Activated T-cell treated with anti-CD3 and anti-CD28 coated beads, Interleukin-2, amount 50 U/mL, for 24 hours (primary cell): ENCODE results near the gene LCLAT1.

Experiments used
- DNase-seq: peaks from one replicate; pipeline ENCODE4 v3.0.0-alpha.2; 2020
- H3K27ac Mint-ChIP-seq: 2 replicates; pipeline ENCODE4 v1.8.0; 2020; ENCODE audit warnings: mild to moderate bottlenecking, mixed read lengths
- H3K27me3 Mint-ChIP-seq: 2 replicates; pipeline ENCODE4 v1.8.0; 2020; ENCODE audit warnings: mixed read lengths
- H3K36me3 Mint-ChIP-seq: 2 replicates; pipeline ENCODE4 v1.8.0; 2020; ENCODE audit warnings: low read depth, mixed read lengths
- H3K4me1 Mint-ChIP-seq: 2 replicates; pipeline ENCODE4 v1.8.0; 2020; ENCODE audit warnings: low read depth, mixed read lengths
- H3K4me3 Mint-ChIP-seq: 2 replicates; pipeline ENCODE4 v1.8.0; 2020; ENCODE audit warnings: mild to moderate bottlenecking, moderate library complexity, mixed read lengths
- H3K9me3 Mint-ChIP-seq: 2 replicates; pipeline ENCODE4 v1.8.0; 2020; ENCODE audit warnings: mixed read lengths

LCLAT1 gene

GRCh38 chr2:30567317-30567716, 120.3 kb downstream of the LCLAT1 start:
- Mint-ChIP-seq H3K9me3 (no peaks in the 10 kb centered on the region), H3K27me3 (no peaks in the 10 kb centered on the region), H3K4me3 (no peak overlapping the region), H3K36me3 (peaks cover 67% of the 10 kb centered on the region), H3K27ac (no peak overlapping the region), H3K4me1 (peaks cover 12% of the 10 kb centered on the region)
- DNase-seq: no peak

- peaks cover 12% of the 10 kb centered on the region for H3K4me1 Mint-ChIP-seq
- H3K4me3 Mint-ChIP-seq: no peak overlapping the region
- H3K36me3 Mint-ChIP-seq: peaks cover 61% of the 10 kb centered on the region
- H3K27ac Mint-ChIP-seq: no peak overlapping the region
- DNase-seq: no peak
- H3K27me3 Mint-ChIP-seq: no peaks in the 10 kb centered on the region
- H3K9me3 Mint-ChIP-seq: no peaks in the 10 kb centered on the region
These were observed 122.9 kb downstream of the LCLAT1 start for GRCh38 chr2:30569946-30570345.

- Mint-ChIP-seq H3K27ac (no peak overlapping the region), H3K4me3 (no peak overlapping the region), H3K36me3 (peaks cover 21% of the 10 kb centered on the region), H3K9me3 (no peaks in the 10 kb centered on the region), H3K4me1 (peaks cover 17% of the 10 kb centered on the region), H3K27me3 (no peaks in the 10 kb centered on the region)
- DNase-seq: no peak
These were observed 130.1 kb downstream of the LCLAT1 start for GRCh38 chr2:30577151-30577550.

GRCh38 chr2:30580391-30580790, 133.3 kb downstream of the LCLAT1 start:
- Mint-ChIP-seq H3K9me3 (no peaks in the 10 kb centered on the region), H3K27ac (no peak overlapping the region), H3K4me3 (no peak overlapping the region), H3K4me1 (peaks cover 17% of the 10 kb centered on the region), H3K36me3 (peaks cover 18% of the 10 kb centered on the region), H3K27me3 (no peaks in the 10 kb centered on the region)
- DNase-seq: no peak

GRCh38 chr2:30582521-30582920, 135.5 kb downstream of the LCLAT1 start:
- no peaks in the 10 kb centered on the region for H3K9me3 Mint-ChIP-seq
- H3K36me3 Mint-ChIP-seq: peaks cover 29% of the 10 kb centered on the region
- no peaks in the 10 kb centered on the region for H3K27me3 Mint-ChIP-seq
- no peak for DNase-seq
- peaks cover 17% of the 10 kb centered on the region for H3K4me1 Mint-ChIP-seq
- no peak overlapping the region for H3K4me3 Mint-ChIP-seq
- H3K27ac Mint-ChIP-seq: no peak overlapping the region

- Mint-ChIP-seq H3K36me3 (peaks cover 35% of the 10 kb centered on the region), H3K9me3 (no peaks in the 10 kb centered on the region), H3K27me3 (no peaks in the 10 kb centered on the region), H3K27ac (no peak overlapping the region), H3K4me3 (no peak overlapping the region), H3K4me1 (peaks cover 17% of the 10 kb centered on the region)
- DNase-seq: no peak
These were observed 136.2 kb downstream of the LCLAT1 start for GRCh38 chr2:30583204-30583749.

- Mint-ChIP-seq H3K27me3 (no peaks in the 10 kb centered on the region), H3K4me1 (peaks cover 17% of the 10 kb centered on the region), H3K4me3 (no peak overlapping the region), H3K36me3 (peaks cover 38% of the 10 kb centered on the region), H3K9me3 (no peaks in the 10 kb centered on the region), H3K27ac (no peak overlapping the region)
- no peak for DNase-seq
These were observed 137.1 kb downstream of the LCLAT1 start for GRCh38 chr2:30584116-30584515.

- Mint-ChIP-seq H3K36me3 (peaks cover 36% of the 10 kb centered on the region), H3K4me1 (no peaks in the 10 kb centered on the region), H3K4me3 (no peak overlapping the region), H3K27ac (no peak overlapping the region), H3K9me3 (no peaks in the 10 kb centered on the region), H3K27me3 (no peaks in the 10 kb centered on the region)
- DNase-seq: no peak
These were observed 141.9 kb downstream of the LCLAT1 start for GRCh38 chr2:30588994-30589393.

GRCh38 chr2:30590407-30590806, 143.4 kb downstream of the LCLAT1 start:
- Mint-ChIP-seq H3K27ac (no peak overlapping the region), H3K36me3 (peaks cover 34% of the 10 kb centered on the region), H3K4me1 (no peaks in the 10 kb centered on the region), H3K9me3 (no peaks in the 10 kb centered on the region), H3K27me3 (no peaks in the 10 kb centered on the region), H3K4me3 (no peak overlapping the region)
- DNase-seq: no peak

GRCh38 chr2:30591186-30591585, 144.1 kb downstream of the LCLAT1 start:
- Mint-ChIP-seq H3K4me3 (no peak overlapping the region), H3K27me3 (no peaks in the 10 kb centered on the region), H3K36me3 (peaks cover 34% of the 10 kb centered on the region), H3K4me1 (peaks cover 3% of the 10 kb centered on the region), H3K9me3 (no peaks in the 10 kb centered on the region), H3K27ac (no peak overlapping the region)
- DNase-seq: no peak

GRCh38 chr2:30601375-30601774, 154.3 kb downstream of the LCLAT1 start:
- H3K4me1 Mint-ChIP-seq: no peaks in the 10 kb centered on the region
- no peak overlapping the region for H3K4me3 Mint-ChIP-seq
- no peak overlapping the region for H3K27ac Mint-ChIP-seq
- H3K36me3 Mint-ChIP-seq: peaks cover 52% of the 10 kb centered on the region
- DNase-seq: no peak
- no peaks in the 10 kb centered on the region for H3K27me3 Mint-ChIP-seq
- peaks cover 10% of the 10 kb centered on the region for H3K9me3 Mint-ChIP-seq

- Mint-ChIP-seq H3K4me3 (no peak overlapping the region), H3K27me3 (no peaks in the 10 kb centered on the region), H3K27ac (no peak overlapping the region), H3K4me1 (no peaks in the 10 kb centered on the region), H3K9me3 (no peaks in the 10 kb centered on the region), H3K36me3 (peaks cover 35% of the 10 kb centered on the region)
- no peak for DNase-seq
These were observed 158.2 kb downstream of the LCLAT1 start for GRCh38 chr2:30605197-30605596.

- DNase-seq: no peak
- Mint-ChIP-seq H3K4me1 (no peaks in the 10 kb centered on the region), H3K27ac (no peak overlapping the region)
These were observed 161.6 kb downstream of the LCLAT1 start for GRCh38 chr2:30608643-30609042.

GRCh38 chr2:30611583-30611982, 164.5 kb downstream of the LCLAT1 start:
- H3K4me1 Mint-ChIP-seq: no peaks in the 10 kb centered on the region
- H3K36me3 Mint-ChIP-seq: peaks cover 11% of the 10 kb centered on the region
- H3K27me3 Mint-ChIP-seq: no peaks in the 10 kb centered on the region
- H3K27ac Mint-ChIP-seq: no peak overlapping the region
- H3K4me3 Mint-ChIP-seq: no peak overlapping the region
- no peaks in the 10 kb centered on the region for H3K9me3 Mint-ChIP-seq
- no peak for DNase-seq

More at GRCh38 chr2:30608643-30609042, 161.6 kb downstream of the LCLAT1 start:
- Mint-ChIP-seq H3K36me3 (peaks cover 27% of the 10 kb centered on the region), H3K9me3 (no peaks in the 10 kb centered on the region), H3K27me3 (no peaks in the 10 kb centered on the region), H3K4me3 (no peak overlapping the region)

- no peaks in the 10 kb centered on the region for H3K4me1 Mint-ChIP-seq
- H3K36me3 Mint-ChIP-seq: peaks cover 7% of the 10 kb centered on the region
- H3K27me3 Mint-ChIP-seq: no peaks in the 10 kb centered on the region
- no peak overlapping the region for H3K4me3 Mint-ChIP-seq
- DNase-seq: no peak
- no peak overlapping the region for H3K27ac Mint-ChIP-seq
- H3K9me3 Mint-ChIP-seq: no peaks in the 10 kb centered on the region
These were observed 165.3 kb downstream of the LCLAT1 start for GRCh38 chr2:30612371-30612770.

- Mint-ChIP-seq H3K4me3 (no peak overlapping the region), H3K9me3 (no peaks in the 10 kb centered on the region), H3K27me3 (no peaks in the 10 kb centered on the region), H3K27ac (no peak overlapping the region), H3K36me3 (peaks cover 5% of the 10 kb centered on the region), H3K4me1 (no peaks in the 10 kb centered on the region)
- DNase-seq: no peak
These were observed 166.0 kb downstream of the LCLAT1 start for GRCh38 chr2:30613001-30613400.
